Vagina (tissue), 2 donors: ENCODE measurements around the gene COL23A1.

Experiments
- CTCF ChIP-seq, 3 experiments: fragments of 450-650 bp in 2 of 3; fragments of 200-600 bp in 1 of 3; sonication (generic) in 1 of 3; IDR thresholded peaks; one replicate each; pipeline ENCODE4 v1.5.1; 2017 to 2019; ENCODE audit warnings: antibody characterized with exemption in 3 of 3, mild to moderate bottlenecking in 2 of 3, moderate library complexity in 2 of 3
- POLR2A ChIP-seq, 2 donors: fragments of 450-650 bp; IDR thresholded peaks; one replicate each; pipeline ENCODE4 v1.6.1; 2017; ENCODE audit warnings: antibody characterized with exemption in 2 of 2, mild to moderate bottlenecking in 2 of 2, moderate library complexity in 2 of 2
- POLR2AphosphoS5 ChIP-seq, 2 donors: sonication (generic); formaldehyde crosslinking; IDR thresholded peaks; one replicate each; pipeline ENCODE4 v1.9.0; 2017; ENCODE audit warnings: antibody characterized with exemption in 2 of 2, mild to moderate bottlenecking in 2 of 2, low read depth in 1 of 2; ENCODE audit not compliant: insufficient read depth in 1 of 2

GRCh38 chr5:178589180-178590140, 733 bp downstream of the COL23A1 start:
- TF ChIP-seq CTCF (IDR thresholded peaks at IDR 0.05) (no peak), POLR2A (IDR thresholded peaks at IDR 0.05) (no peak), POLR2AphosphoS5 (IDR thresholded peaks at IDR 0.05; ENCODE audit: insufficient read depth in 1 of 2, low read depth in 1 of 2) (no peak)
